SK-N-SH (cell line): ENCODE results near the gene PALLD. TPM values are rescaled to one million over a fixed set of nuclear protein-coding genes. Genes with fewer than 3 reads are reported as not detected.

Experiments
- CTCF ChIA-PET: fragments of 300-600, 350-600 bp; formaldehyde crosslinking; extraction: SDS; loops from one replicate; lab custom pipeline; 2021; lab: Yijun Ruan, JAX
- POLR2A ChIA-PET: fragments of 350-600 bp; sonication (Branson Sonifier 250); formaldehyde crosslinking; extraction: SDS; loops from one replicate; lab custom pipeline; 2020; ENCODE audit warnings: antibody characterized with exemption, inconsistent platforms; lab: Yijun Ruan, JAX
- DNase-seq: peaks from one replicate; pipeline ENCODE4 v3.0.0; 2012
- H2AFZ ChIP-seq: fragments of 200-600 bp; sonication (generic); 2 replicates; pipeline ENCODE4 v1.8.1; 2016; ENCODE audit warnings: antibody characterized with exemption, mild to moderate bottlenecking, low read depth
- H3F3A ChIP-seq: fragments of 200-600 bp; sonication (generic); replicated peaks from 2 replicates; pipeline ENCODE3; 2016; ENCODE audit warnings: antibody characterized with exemption, mild to moderate bottlenecking; ENCODE audit not compliant: insufficient read depth
- H3K27ac ChIP-seq, 2 experiments: fragments of 200-500 bp in 1 of 2; fragments of 200-600 bp in 1 of 2; sonication (Bioruptor generic) in 1 of 2; sonication (generic), shearing (Covaris generic) in 1 of 2; 2 replicates each; pipeline versions ENCODE4 v1.5.1 to v1.6.1; 2014 to 2016; ENCODE audit warnings: low read depth in 2 of 2, inconsistent platforms in 1 of 2, low read length in 1 of 2, mild to moderate bottlenecking in 1 of 2, mixed read lengths in 1 of 2
- H3K27me3 ChIP-seq: fragments of 200-600 bp; sonication (generic), shearing (Covaris generic); 2 replicates; pipeline ENCODE4 v1.6.1; 2016; ENCODE audit warnings: mixed run types; ENCODE audit not compliant: insufficient read depth
- H3K36me3 ChIP-seq, 2 experiments: fragments of 200-500 bp in 1 of 2; fragments of 200-600 bp in 1 of 2; sonication (Bioruptor generic) in 1 of 2; sonication (generic) in 1 of 2; replicated peaks in 1 of 2; 2 replicates each; pipeline versions ENCODE3 to v1.5.1; 2014 to 2016; ENCODE audit warnings: low read length in 1 of 2, mild to moderate bottlenecking in 1 of 2; ENCODE audit not compliant: insufficient read depth in 2 of 2, control insufficient read depth in 1 of 2
- H3K4me1 ChIP-seq, 2 experiments: fragments of 200-500 bp in 1 of 2; fragments of 200-600 bp in 1 of 2; sonication (Bioruptor generic) in 1 of 2; sonication (generic), shearing (Covaris generic) in 1 of 2; 2 replicates each; pipeline versions ENCODE4 v1.5.1 to v1.6.1; 2014 to 2016; ENCODE audit warnings: low read depth in 1 of 2, low read length in 1 of 2, mixed run types in 1 of 2; ENCODE audit not compliant: insufficient read depth in 2 of 2, control insufficient read depth in 1 of 2
- H3K4me2 ChIP-seq: fragments of 200-600 bp; sonication (generic), shearing (Covaris generic); 2 replicates; pipeline ENCODE4 v1.6.1; 2017; ENCODE audit warnings: mixed run types
- H3K4me3 ChIP-seq, 2 experiments: fragments of 200-500 bp in 1 of 2; fragments of 200-600 bp in 1 of 2; sonication (Bioruptor generic) in 1 of 2; sonication (generic), shearing (Covaris generic) in 1 of 2; 2 replicates each; pipeline versions ENCODE4 v1.5.1 to v1.8.1; 2014 to 2016; ENCODE audit warnings: low read depth in 2 of 2, inconsistent platforms in 1 of 2, low read length in 1 of 2, mild to moderate bottlenecking in 1 of 2, mixed read lengths in 1 of 2, moderate library complexity in 1 of 2
- H3K79me2 ChIP-seq: fragments of 200-600 bp; sonication (generic); 2 replicates; pipeline ENCODE4 v1.8.1; 2017; ENCODE audit warnings: mild to moderate bottlenecking; ENCODE audit not compliant: insufficient read depth
- H3K9ac ChIP-seq: fragments of 200-600 bp; sonication (generic); 2 replicates; pipeline ENCODE4 v1.6.1; 2017; ENCODE audit warnings: mixed run types
- H3K9me2 ChIP-seq: fragments of 200-600 bp; sonication (generic); 2 replicates; pipeline ENCODE4 v1.6.1; 2017; ENCODE audit warnings: mixed run types
- H3K9me3 ChIP-seq: fragments of 200-600 bp; sonication (generic); 2 replicates; pipeline ENCODE4 v1.6.1; 2017; ENCODE audit warnings: mixed run types, mild to moderate bottlenecking, moderate library complexity
- H4K20me1 ChIP-seq: fragments of 200-600 bp; sonication (generic); 2 replicates; pipeline ENCODE4 v1.6.1; 2017; ENCODE audit warnings: mild to moderate bottlenecking, mixed run types; ENCODE audit not compliant: insufficient read depth
- CHD2 ChIP-seq: fragments of 150-350 bp; IDR thresholded peaks from 2 replicates; pipeline ENCODE4 v1.6.1; 2018; ENCODE audit warnings: low read length; ENCODE audit not compliant: partially characterized antibody
- EP300 ChIP-seq, 2 experiments: IDR thresholded peaks; 2 replicates each; pipeline versions ENCODE4 v1.4.0 to v1.6.1; 2012; ENCODE audit warnings: borderline replicate concordance in 1 of 2, low read depth in 1 of 2, low read length in 1 of 2
- FOXM1 ChIP-seq: IDR thresholded peaks from 2 replicates; pipeline ENCODE4 v1.4.0; 2012; ENCODE audit warnings: low read depth, mild to moderate bottlenecking
- JUND ChIP-seq: IDR thresholded peaks from 2 replicates; pipeline ENCODE4 v1.4.0; 2012
- MXI1 ChIP-seq: IDR thresholded peaks from 2 replicates; pipeline ENCODE4 v1.6.1; 2012; ENCODE audit warnings: mild to moderate bottlenecking, low read depth, low read length, improper control_type of control experiment
- NFIC ChIP-seq: IDR thresholded peaks from 2 replicates; pipeline ENCODE4 v1.4.0; 2012; ENCODE audit warnings: borderline replicate concordance
- POLR2AphosphoS5 ChIP-seq: IDR thresholded peaks from 2 replicates; pipeline ENCODE4 v1.6.1; 2012; ENCODE audit warnings: low read depth, low read length
- RCOR1 ChIP-seq: fragments of 150-350 bp; IDR thresholded peaks from 2 replicates; pipeline ENCODE4 v1.6.1; 2017; ENCODE audit warnings: antibody characterized with exemption, low read length
- RFX5 ChIP-seq: IDR thresholded peaks from 2 replicates; pipeline ENCODE4 v1.6.1; 2012; ENCODE audit warnings: mild to moderate bottlenecking, improper control_type of control experiment, low read length
- SIN3A ChIP-seq: IDR thresholded peaks from 2 replicates; pipeline ENCODE4 v1.6.1; 2012; ENCODE audit warnings: low read depth, mild to moderate bottlenecking, low read length, moderate library complexity, borderline replicate concordance
- SMC3 ChIP-seq: IDR thresholded peaks from 2 replicates; pipeline ENCODE4 v1.6.1; 2012; ENCODE audit warnings: low read depth, low read length, improper control_type of control experiment
- TAF1 ChIP-seq: IDR thresholded peaks from 2 replicates; pipeline ENCODE4 v1.6.1; 2012; ENCODE audit warnings: low read depth, mild to moderate bottlenecking, low read length, moderate library complexity, borderline replicate concordance
- USF1 ChIP-seq: IDR thresholded peaks from 2 replicates; pipeline ENCODE4 v1.4.0; 2012; ENCODE audit warnings: low read depth, borderline replicate concordance
- YY1 ChIP-seq: IDR thresholded peaks from 2 replicates; pipeline ENCODE4 v1.4.0; 2012; ENCODE audit warnings: low read depth, mild to moderate bottlenecking
- WGBS: methylation state at CpG from one replicate; pipeline ENCODE4 v1.1.6; 2017; ENCODE audit warnings: low lambda C conversion rate; 5-methylcytosine and 5-hydroxymethylcytosine counted together
- polyA plus RNA-seq, 3 experiments: library from polyadenylated mRNA; depleted of rRNA; stranded (reverse); fragments of >200 nt; gene quantifications; 2 replicates each; pipeline ENCODE4 v1.2.3, GENCODE V29; 2012
- TF ChIP-seq, protein P1 (sequence below): fragments of 150-350 bp; IDR thresholded peaks from 2 replicates; pipeline ENCODE4 v1.6.1; 2016; ENCODE audit warnings: mild to moderate bottlenecking, low read depth, low read length
- TF ChIP-seq, protein P2 (sequence below): fragments of 150-350 bp; IDR thresholded peaks from 2 replicates; pipeline ENCODE4 v1.6.1; 2017; ENCODE audit warnings: antibody characterized with exemption, low read length, low read depth, borderline replicate concordance

Gene PALLD
- polyA plus RNA-seq, 1 of the 3 experiments (the other 2 are of a cell fraction) = 33.0 TPM

DNA sequence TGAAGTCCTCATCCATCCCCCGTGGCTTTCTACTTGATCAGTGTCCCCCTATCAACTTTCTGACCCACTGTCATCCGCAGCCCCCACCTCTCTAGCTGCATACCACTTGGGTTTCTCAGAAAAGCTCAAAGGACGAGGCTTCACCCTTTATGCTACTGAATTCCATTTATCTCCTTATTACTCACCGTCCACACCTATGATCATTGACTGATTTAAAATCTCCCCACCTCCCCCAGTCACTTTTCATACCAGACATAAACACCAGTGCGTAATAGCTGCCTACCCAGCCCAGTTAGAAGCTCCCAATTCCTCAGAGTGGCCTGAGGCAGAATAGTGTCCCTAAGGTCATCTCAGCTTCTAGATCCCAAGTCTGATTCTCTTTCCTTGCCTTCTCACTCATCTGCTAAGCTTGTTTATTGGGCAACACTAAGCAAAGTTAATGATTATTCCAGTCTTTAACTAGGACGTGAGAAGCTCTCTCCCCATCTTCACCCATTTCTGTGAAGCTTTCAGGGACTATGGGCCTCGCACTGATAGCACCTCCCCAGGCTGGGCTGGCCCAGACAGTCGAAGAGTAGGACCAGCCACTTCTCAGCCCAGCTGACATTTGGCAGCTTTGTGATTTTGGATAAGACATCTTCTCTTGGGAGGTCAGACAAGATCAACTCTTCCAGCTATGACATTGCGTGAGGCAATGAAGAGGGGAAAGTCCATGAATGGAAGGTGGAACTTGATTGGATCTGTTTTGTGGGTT lies 9.4 kb upstream of the PALLD start:
- Histone ChIP-seq H3K27ac (peak overlapping the region in 1 of 2 experiments; percentile 58; a peak in 2 of 4 replicates), H4K20me1 (no peaks in the 10 kb centered on the region), H3K36me3 (no peaks in the 10 kb centered on the region), H2AFZ (peak overlapping the region; percentile 40; the same call in 1 of the 2 replicates), H3K4me3 (no peak overlapping the region), H3K9me3 (no peaks in the 10 kb centered on the region), H3K79me2 (no peaks in the 10 kb centered on the region), H3F3A (peaks cover 7% of the 10 kb centered on the region)
- CTCF ChIA-PET = interaction anchor here (0.7 kb wide), 1 partner anchor 28 kb away, joined by 3 read pairs; no protein-coding TSS in a partner anchor
- POLR2A ChIA-PET = no interaction called here
- no peak for TF ChIP-seq SMC3
- no peak for TF ChIP-seq JUND
- TF ChIP-seq, protein P1, sequence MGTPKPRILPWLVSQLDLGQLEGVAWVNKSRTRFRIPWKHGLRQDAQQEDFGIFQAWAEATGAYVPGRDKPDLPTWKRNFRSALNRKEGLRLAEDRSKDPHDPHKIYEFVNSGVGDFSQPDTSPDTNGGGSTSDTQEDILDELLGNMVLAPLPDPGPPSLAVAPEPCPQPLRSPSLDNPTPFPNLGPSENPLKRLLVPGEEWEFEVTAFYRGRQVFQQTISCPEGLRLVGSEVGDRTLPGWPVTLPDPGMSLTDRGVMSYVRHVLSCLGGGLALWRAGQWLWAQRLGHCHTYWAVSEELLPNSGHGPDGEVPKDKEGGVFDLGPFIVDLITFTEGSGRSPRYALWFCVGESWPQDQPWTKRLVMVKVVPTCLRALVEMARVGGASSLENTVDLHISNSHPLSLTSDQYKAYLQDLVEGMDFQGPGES = no peak
- no peak for TF ChIP-seq POLR2AphosphoS5
- no peak for TF ChIP-seq EP300 (IDR thresholded peaks at IDR 0.05; ENCODE audit: borderline replicate concordance in 1 of 2, low read depth in 1 of 2, low read length in 1 of 2)
- TF ChIP-seq YY1 = no peak
- TF ChIP-seq MXI1 = no peak
- TF ChIP-seq FOXM1 = no peak
- TF ChIP-seq RFX5 = no peak
- no peak for TF ChIP-seq RCOR1
- TF ChIP-seq SIN3A = no peak
- TF ChIP-seq, all 33 proteins: peak for 0
- 49% methylated on average over 9 of the region's 9 CpGs for WGBS
- no peak overlapping the region for H3K4me2 ChIP-seq
- H3K4me1 ChIP-seq = peaks cover 0 to 19% of the 10 kb centered on the region in 2 experiments; a peak in 1 of 4 replicates
- no peak overlapping the region for H3K9ac ChIP-seq
- no peaks in the 10 kb centered on the region for H3K27me3 ChIP-seq
- no peaks in the 10 kb centered on the region for H3K9me2 ChIP-seq
- no peak for DNase-seq

DNA sequence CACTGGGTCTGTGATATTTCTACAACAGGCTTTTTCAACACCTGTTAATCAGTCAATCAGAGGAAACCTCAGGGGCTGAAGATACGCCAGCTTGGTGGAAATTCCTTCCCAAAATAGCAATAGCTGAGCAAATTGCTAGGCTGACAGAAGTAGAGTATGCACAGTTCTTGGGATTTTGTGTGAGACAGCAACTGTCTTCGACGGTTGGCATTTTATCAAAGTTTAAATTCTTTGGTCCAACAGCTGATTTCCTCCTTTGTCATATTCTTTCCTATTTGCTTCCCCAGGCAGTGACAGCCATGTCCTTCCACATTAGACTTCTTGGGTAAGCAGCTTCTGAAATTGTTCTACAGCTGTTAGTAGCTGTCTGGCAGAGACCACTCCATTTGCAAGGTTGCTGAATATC lies 8.0 kb upstream of the PALLD start:
- Histone ChIP-seq H3K4me2 (no peak overlapping the region), H3K9ac (no peak overlapping the region)

More for the DNA sequence above, 8.0 kb upstream of the PALLD start:
- POLR2A ChIA-PET = no interaction called here
- TF ChIP-seq, protein P2, sequence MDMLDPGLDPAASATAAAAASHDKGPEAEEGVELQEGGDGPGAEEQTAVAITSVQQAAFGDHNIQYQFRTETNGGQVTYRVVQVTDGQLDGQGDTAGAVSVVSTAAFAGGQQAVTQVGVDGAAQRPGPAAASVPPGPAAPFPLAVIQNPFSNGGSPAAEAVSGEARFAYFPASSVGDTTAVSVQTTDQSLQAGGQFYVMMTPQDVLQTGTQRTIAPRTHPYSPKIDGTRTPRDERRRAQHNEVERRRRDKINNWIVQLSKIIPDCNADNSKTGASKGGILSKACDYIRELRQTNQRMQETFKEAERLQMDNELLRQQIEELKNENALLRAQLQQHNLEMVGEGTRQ = no peak
- no peak for TF ChIP-seq NFIC
- TF ChIP-seq USF1 = no peak
- no peak for TF ChIP-seq RCOR1
- TF ChIP-seq RFX5 = no peak
- TF ChIP-seq CHD2 = no peak
- TF ChIP-seq TAF1 = no peak
- no peaks in the 10 kb centered on the region for H3K79me2 ChIP-seq
- H3K27me3 ChIP-seq = no peaks in the 10 kb centered on the region
- H2AFZ ChIP-seq = no peak overlapping the region
- H3K9me2 ChIP-seq = no peaks in the 10 kb centered on the region
- 90% methylated on average over 3 of the region's 3 CpGs for WGBS
- H3K27ac ChIP-seq = no peak overlapping the region
- H3K4me3 ChIP-seq = no peak overlapping the region
- H3K36me3 ChIP-seq = no peaks in the 10 kb centered on the region
- H3F3A ChIP-seq = peaks cover 7% of the 10 kb centered on the region
- H3K9me3 ChIP-seq = no peaks in the 10 kb centered on the region
- H3K4me1 ChIP-seq = peaks cover 0 to 12% of the 10 kb centered on the region in 2 experiments; a peak in 1 of 4 replicates
- no peaks in the 10 kb centered on the region for H4K20me1 ChIP-seq
- CTCF ChIA-PET = no interaction called here
- DNase-seq = no peak
